KBM-7 (cell line): ENCODE results near the gene GEMIN2.
A peak's percentile ranks its signal among the peaks of the same experiment; 100 is the strongest.
"Not testable (repeated sequence)": the region's sequence is repeated elsewhere in the genome, so short reads cannot be mapped to it uniquely, and the experiment has no call there.

ENCODE experiments used
- DNase-seq: peaks from one replicate; pipeline ENCODE4 v3.0.0-alpha.2; 2015
- in situ Hi-C: fragments of 300-500 bp; cut with MboI; formaldehyde crosslinking; loops from 2 replicates; pipeline ENCODE4 v1.14.3; 2020; ENCODE audit warnings: low sequenced_read_pairs, low pct_unique_long_range_greater_than_20kb, mixed read lengths

The GEMIN2 gene, protein sequence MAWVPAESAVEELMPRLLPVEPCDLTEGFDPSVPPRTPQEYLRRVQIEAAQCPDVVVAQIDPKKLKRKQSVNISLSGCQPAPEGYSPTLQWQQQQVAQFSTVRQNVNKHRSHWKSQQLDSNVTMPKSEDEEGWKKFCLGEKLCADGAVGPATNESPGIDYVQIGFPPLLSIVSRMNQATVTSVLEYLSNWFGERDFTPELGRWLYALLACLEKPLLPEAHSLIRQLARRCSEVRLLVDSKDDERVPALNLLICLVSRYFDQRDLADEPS

DNA sequence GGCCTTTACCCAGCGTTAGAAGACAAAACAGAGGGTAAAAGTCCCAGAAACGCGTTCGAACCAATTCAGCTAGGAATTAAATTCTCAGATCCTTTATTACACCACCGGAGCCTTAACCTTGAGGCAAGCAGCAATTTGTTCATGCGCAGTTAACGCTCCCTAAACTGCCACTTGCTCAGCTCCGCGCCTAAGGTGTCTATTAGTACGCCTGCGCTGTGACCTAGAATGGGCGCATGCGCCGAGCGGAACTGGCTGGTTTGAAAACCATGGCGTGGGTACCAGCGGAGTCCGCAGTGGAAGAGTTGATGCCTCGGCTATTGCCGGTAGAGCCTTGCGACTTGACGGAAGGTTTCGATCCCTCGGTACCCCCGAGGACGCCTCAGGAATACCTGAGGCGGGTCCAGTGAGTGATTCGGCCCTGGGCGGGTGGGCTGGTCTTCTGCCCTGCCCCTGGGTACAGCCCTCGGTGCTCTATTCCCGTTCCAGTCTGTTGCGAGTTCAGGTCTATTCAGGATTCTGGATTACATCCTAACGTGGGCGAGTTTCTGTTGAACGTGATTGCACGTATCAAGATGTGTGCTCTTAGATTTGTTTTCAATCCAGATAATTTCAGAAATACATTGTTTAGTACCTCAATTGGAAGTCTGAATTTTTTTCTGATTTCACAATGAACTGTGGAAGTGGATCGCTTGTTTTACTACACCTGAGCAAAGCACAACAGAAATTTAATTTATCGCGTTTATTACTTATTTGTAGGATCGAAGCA is at the start of gene GEMIN2:
Gene GEMIN2, plus strand, starts transcription at position 251 of the 766 bp plus-strand sequence. Its CDS starts 16 bp downstream, at position 267.
- DNase-seq, result peak; percentile 93

GRCh38 chr14:39069169-39069805 is 44.8 kb upstream of the GEMIN2 start:
- in situ Hi-C loops, DNase-seq: not testable (repeated sequence)

More for the DNA sequence above, at the start of gene GEMIN2:
- in situ Hi-C loops, result no loop called here

DNA sequence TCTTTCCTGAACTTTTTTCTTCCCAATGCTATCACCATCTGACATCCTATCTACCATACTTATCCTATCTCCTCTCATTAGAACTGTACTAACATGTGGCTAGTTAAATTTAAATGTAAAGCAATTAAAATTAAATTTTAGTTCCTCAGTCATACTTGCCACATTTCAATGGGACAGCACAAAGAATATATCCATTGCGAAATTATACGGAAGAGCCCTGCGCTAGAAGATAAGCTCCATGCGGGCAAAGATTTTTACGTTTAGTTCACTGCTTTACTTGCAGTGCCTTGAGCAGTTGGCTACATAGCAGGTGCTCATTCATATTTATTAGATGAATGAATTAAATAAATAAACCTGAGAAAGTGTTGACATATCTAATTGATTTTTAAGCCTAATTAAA is 44.2 kb upstream of the GEMIN2 start:
- in situ Hi-C loops, result no loop called here
- DNase-seq, result no peak

- in situ Hi-C loops, result no loop called here
- no peak for DNase-seq
These were observed 43.0 kb upstream of the GEMIN2 start for GRCh38 chr14:39071096-39071495.

- no peak for DNase-seq
- in situ Hi-C loops, result no loop called here
These were observed 33.2 kb upstream of the GEMIN2 start for GRCh38 chr14:39080886-39081285.

DNA sequence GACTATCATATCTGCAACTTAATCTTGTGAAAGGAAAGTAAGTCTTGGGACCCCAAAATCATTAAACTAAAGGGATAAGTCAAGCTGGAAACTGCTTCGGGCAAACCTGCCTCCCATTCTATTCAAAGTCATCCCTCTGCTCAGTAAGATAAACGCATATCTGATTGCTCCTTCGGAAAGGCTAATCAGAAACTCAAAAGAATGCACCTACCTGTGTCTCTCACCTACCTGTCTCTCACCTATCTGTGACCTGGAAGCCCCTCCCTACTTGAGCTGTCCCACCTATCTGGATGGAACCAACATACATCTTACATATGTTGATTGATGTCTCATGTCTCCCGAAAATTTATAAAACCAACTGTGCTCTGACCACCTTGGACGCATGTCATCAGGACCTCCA is 31.0 kb upstream of the GEMIN2 start:
- no peak for DNase-seq
- in situ Hi-C loops, result no loop called here

DNA sequence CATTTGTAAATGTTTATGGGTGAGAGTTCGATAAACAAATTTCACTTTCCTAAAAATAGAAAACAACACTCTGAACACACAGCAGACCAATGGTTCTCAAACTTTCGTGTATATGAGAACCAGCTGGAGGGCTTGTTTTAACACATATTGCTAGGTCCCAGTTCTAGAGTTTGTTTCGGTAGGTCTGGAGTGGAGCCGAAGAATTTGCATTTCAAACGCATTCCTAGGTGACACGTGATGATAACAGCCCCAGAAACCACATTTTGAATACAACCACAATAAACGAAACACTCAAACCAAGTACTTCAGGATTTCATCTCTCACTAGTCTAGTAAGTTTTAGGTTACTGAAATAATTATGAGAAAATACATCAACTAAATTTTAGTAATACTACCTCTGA is 28.2 kb upstream of the GEMIN2 start:
- in situ Hi-C loops, result no loop called here

GRCh38 chr14:39087493-39087892 is 26.6 kb upstream of the GEMIN2 start:
- no peak for DNase-seq
- in situ Hi-C loops, result no loop called here

More for the DNA sequence above, 28.2 kb upstream of the GEMIN2 start:
- no peak for DNase-seq

DNA sequence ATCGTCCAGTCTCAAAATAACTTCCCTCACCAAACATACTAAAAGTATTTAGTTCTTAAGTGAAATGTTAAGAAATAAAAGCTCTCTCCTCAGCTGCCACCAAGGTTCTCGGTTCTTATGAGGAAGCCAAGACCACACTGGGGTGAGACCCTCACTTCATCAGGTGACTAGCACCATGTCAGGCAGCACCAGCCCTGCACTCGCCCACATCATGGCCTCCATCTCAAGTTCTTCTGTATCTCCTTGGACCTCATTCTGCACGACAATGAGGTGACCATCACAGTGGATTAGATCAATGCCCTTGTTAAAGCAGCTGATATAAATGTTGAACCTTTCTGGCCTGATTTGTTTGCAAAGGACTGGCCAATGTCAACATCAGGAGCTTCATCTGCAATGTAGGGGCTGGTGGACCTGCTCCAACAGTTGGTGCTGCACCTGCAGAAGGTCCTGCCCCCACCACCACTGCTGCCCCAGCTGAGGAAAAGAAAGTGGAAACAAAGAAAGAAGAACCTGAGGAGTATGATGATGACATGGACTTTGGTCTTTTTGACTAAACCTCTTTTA is 23.5 kb upstream of the GEMIN2 start:
- in situ Hi-C loops, result no loop called here

GRCh38 chr14:39091716-39092115 is 22.4 kb upstream of the GEMIN2 start:
- in situ Hi-C loops, result no loop called here
- no peak for DNase-seq

More for the DNA sequence above, 23.5 kb upstream of the GEMIN2 start:
- no peak for DNase-seq

DNA sequence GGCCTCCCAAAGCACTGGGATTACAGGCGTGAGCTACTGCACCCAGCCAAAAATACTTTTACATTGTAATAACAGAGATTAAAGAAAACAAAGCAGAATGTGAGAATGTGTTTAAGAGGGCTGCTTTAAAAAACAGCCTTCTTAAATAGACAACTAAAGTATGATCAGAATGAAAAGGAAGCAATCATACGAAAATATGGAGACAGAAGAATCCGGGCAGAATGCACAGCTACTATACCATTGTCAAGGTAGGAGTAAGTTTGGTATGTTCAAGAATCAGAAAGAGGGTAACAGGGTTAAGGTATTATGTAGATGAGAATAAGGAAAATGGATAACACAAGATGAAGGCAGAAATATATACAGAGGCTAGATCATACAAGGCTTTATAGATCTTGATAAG is 19.6 kb upstream of the GEMIN2 start:
- in situ Hi-C loops, result no loop called here
- no peak for DNase-seq

DNA sequence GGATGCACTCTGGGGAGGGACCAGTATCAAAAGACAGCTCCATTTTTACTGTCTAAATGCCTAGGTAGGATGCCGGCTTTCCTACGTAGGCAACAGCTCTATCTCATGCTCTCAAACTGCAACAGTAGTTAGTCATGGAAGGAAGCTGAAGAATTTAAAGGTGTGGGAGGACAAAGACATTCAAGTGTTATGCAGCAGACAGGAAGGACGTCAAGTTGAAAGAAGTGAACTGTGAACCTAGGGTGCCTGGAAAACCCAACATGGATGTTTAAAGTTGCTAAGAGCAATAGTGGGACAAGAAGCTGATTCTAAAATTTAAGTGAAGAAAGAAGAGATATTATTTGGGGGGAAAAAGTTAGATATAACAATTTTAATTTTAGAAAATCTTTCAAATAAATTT is 17.0 kb upstream of the GEMIN2 start:
- in situ Hi-C loops, result no loop called here
- peak; percentile 19 for DNase-seq

- DNase-seq, in situ Hi-C loops: not testable (repeated sequence)
These were observed 14.9 kb upstream of the GEMIN2 start for GRCh38 chr14:39099215-39099614.

DNA sequence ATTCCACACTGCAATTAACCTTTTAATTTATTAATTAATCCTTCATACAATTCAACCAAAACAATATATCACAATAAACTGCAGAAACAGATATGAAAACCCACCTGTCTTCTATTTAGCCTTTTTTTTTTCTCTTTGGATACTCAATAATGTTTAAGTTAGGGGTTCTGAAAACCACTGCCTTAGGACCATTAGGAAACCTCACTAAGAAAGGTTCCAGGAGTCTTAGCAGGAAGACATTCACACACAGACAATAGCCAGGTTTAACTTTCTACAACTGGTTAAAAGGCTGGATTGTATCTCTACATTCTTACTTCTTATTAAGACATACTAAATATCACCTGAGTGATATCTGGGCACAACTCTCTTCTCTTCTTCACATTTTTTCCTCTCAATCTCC is 14.4 kb upstream of the GEMIN2 start:
- in situ Hi-C loops, result no loop called here
- no peak for DNase-seq

DNA sequence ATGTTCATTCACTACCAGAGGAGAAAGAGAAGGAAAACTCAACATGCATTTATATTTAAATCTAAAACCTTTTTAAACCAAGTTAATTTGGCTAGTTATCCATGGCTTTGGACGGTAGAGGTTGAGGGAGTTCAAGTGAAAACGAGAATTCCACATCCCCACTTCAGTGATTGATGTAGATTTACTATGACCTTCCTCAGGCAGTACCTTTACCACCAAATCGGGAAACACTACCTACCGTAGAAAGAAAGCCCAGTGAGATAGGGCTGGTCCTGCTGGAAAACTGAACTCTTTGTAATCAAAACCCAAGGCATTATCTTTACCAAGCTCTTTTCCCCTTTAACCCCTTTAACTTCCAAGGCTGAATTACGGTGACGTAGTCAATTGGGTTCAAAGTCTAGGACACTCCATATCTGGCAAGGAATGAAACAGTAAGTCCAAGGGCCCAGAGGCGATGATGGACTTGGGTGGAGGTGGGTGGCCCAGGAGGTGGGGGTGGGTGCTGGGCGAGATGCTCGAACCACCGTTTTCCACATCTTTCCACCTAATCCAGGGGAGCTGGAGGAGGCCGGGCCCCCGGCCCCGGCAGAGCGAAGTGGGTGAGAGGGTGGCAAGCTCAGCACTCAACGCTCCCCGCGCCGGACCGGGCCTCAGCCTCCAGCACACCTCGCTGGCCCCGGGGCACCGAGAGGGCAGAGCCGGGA is 11.7 kb upstream of the GEMIN2 start:
- DNase-seq, result peak; percentile 30
- in situ Hi-C loops, result no loop called here

GRCh38 chr14:39102969-39103957 is 10.9 kb upstream of the GEMIN2 start, which contains the start of gene SEC23A:
Gene SEC23A (minus strand): TSS chr14:39103235. CDS start chr14:39096118, 7,117 bp downstream.
- in situ Hi-C loops, result no loop called here
- peak; percentile 85 for DNase-seq

DNA sequence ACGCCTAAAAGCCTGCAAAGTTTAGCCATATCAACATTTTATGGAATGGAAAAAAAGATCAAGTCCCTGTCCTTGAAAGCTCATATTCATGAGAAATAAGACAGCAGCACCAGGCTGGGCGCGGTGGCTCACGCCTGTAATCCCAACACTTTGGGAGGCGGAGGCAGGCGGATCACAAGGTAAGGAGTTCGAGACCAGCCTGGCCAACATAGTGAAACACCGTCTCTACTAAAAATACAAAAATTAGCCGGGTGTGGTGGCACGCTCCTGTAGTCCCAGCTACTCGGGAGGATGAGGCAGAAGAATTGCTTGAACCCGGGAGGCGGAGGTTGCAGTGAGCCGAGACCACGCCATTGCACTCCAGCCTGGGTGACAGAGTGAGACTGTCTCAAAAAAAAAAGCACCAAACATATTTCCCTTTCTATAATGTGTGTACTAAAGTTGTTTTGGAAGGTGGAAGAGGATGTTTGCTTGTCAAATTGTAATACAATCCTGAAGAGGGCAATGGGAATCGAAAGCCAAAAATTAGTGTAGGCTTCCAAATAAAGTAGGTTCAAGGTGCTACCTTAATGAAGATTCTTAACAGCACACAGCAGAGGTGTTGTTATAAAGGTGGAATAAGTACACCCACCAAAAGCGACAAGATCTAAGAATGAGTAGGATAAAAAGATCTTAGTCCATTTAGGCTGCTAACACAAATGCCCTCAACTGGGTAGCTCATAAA is 9.9 kb upstream of the GEMIN2 start:
- in situ Hi-C loops, DNase-seq: not testable (repeated sequence)
